Measurements from ENCODE around the gene GJC3. TPM values are rescaled to one million over a fixed set of nuclear protein-coding genes. Genes with fewer than 3 reads are reported as not detected.

GJC3 gene
- total and polyA plus RNA-seq, 9 of the 15 experiments (the other 6 are each of a cell fraction or from before 2014, with no cell fraction given): 0.10 to 0.45 (median 0.28) TPM; not detected in 1

DNA sequence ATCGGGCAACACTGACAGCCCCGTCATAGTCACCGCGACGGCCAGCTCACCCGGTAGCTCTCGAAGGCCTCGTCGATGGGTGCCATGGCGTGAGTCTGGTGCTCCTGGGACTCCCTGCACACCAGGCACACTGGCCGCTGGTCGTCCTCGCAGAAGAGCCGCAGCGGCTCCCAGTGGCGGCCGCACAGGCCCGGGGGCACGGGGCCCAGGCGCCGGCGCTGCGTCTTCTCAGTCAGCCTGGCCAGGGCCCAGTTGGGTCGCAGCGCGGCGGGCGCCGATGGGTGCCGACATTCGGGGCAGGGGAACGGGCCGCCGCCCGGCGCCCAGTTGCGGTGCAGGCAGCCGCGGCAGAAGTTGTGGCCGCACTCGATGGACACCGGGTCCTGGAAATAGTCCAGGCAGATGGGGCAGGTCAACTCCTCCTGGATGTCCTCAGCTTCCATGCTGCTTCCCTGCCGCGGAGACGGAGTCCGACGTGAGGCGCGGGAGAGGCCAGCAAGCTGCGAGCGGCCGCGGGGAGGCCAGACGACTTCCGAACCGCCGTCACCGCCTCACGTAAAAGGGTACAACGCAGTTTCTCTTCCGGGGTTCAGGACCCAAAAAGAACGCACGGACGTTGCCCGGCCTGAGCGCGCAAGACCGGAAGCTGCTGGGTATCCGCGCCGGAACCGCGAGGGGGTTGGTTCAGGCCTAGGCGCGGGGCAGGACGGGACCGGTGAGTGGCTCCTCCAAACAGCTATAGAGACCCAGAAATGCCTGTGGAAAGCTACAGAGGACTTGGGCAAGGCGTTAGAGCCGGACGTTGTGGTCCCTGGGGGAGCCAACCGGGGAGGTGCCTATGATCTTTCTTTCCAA, 10.2 kb downstream of the GJC3 start, which contains the start of gene TRIM4 (continued):
- TF ChIP-seq NR4A1 (CRISPR knock-in tag; IDR thresholded peaks at IDR 0.05) (0 out of 2 replicates have a peak, but pooled peaks have one; percentile 7), NR4A1 (tag; IDR thresholded peaks at IDR 0.05) (no peak), CBX3 (IDR thresholded peaks at IDR 0.05; ENCODE audit: borderline replicate concordance in 1 of 2, low read length in 2 of 2) (peak in 1 of 2 experiments; percentile 64; a peak in 1 of 3 replicates), MCM2 (IDR thresholded peaks at IDR 0.05; ENCODE audit: low read depth) (no peak), ESRRA (IDR thresholded peaks at IDR 0.05; ENCODE audit: borderline replicate concordance, low read depth) (peak; percentile 64; the same call in 1 of the 2 replicates), SRSF1 (IDR thresholded peaks at IDR 0.05; ENCODE audit: low read depth, low read length) (no peak), EHMT2 (IDR thresholded peaks at IDR 0.05) (peak; percentile 81; the same call in 1 of the 2 replicates), ZNF707 (CRISPR knock-in tag; conservative IDR thresholded peaks at IDR 0.05) (no peak), MTF1 (CRISPR knock-in tag; IDR thresholded peaks at IDR 0.05; ENCODE audit: borderline replicate concordance) (no peak), MEF2A (IDR thresholded peaks at IDR 0.05; ENCODE audit: control insufficient read depth, low read depth, low read length) (no peak), GABPB1 (CRISPR knock-in tag; IDR thresholded peaks at IDR 0.05) (peak; percentile 93), NRF1 (conservative IDR thresholded peaks at IDR 0.05 in 1 of 2, IDR thresholded peaks at IDR 0.05 in 1 of 2) (peak; percentile 87 to 90)
- TF ChIP-seq, protein P1, sequence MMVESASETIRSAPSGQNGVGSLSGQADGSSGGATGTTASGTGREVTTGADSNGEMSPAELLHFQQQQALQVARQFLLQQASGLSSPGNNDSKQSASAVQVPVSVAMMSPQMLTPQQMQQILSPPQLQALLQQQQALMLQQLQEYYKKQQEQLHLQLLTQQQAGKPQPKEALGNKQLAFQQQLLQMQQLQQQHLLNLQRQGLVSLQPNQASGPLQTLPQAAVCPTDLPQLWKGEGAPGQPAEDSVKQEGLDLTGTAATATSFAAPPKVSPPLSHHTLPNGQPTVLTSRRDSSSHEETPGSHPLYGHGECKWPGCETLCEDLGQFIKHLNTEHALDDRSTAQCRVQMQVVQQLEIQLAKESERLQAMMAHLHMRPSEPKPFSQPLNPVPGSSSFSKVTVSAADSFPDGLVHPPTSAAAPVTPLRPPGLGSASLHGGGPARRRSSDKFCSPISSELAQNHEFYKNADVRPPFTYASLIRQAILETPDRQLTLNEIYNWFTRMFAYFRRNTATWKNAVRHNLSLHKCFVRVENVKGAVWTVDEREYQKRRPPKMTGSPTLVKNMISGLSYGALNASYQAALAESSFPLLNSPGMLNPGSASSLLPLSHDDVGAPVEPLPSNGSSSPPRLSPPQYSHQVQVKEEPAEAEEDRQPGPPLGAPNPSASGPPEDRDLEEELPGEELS (CRISPR knock-in tag; IDR thresholded peaks at IDR 0.05; ENCODE audit: borderline replicate concordance): peak; percentile 83
- TF ChIP-seq, protein P2, sequence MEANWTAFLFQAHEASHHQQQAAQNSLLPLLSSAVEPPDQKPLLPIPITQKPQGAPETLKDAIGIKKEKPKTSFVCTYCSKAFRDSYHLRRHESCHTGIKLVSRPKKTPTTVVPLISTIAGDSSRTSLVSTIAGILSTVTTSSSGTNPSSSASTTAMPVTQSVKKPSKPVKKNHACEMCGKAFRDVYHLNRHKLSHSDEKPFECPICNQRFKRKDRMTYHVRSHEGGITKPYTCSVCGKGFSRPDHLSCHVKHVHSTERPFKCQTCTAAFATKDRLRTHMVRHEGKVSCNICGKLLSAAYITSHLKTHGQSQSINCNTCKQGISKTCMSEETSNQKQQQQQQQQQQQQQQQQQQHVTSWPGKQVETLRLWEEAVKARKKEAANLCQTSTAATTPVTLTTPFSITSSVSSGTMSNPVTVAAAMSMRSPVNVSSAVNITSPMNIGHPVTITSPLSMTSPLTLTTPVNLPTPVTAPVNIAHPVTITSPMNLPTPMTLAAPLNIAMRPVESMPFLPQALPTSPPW (CRISPR knock-in tag; IDR thresholded peaks at IDR 0.05): no peak
- TF ChIP-seq, protein P3, sequence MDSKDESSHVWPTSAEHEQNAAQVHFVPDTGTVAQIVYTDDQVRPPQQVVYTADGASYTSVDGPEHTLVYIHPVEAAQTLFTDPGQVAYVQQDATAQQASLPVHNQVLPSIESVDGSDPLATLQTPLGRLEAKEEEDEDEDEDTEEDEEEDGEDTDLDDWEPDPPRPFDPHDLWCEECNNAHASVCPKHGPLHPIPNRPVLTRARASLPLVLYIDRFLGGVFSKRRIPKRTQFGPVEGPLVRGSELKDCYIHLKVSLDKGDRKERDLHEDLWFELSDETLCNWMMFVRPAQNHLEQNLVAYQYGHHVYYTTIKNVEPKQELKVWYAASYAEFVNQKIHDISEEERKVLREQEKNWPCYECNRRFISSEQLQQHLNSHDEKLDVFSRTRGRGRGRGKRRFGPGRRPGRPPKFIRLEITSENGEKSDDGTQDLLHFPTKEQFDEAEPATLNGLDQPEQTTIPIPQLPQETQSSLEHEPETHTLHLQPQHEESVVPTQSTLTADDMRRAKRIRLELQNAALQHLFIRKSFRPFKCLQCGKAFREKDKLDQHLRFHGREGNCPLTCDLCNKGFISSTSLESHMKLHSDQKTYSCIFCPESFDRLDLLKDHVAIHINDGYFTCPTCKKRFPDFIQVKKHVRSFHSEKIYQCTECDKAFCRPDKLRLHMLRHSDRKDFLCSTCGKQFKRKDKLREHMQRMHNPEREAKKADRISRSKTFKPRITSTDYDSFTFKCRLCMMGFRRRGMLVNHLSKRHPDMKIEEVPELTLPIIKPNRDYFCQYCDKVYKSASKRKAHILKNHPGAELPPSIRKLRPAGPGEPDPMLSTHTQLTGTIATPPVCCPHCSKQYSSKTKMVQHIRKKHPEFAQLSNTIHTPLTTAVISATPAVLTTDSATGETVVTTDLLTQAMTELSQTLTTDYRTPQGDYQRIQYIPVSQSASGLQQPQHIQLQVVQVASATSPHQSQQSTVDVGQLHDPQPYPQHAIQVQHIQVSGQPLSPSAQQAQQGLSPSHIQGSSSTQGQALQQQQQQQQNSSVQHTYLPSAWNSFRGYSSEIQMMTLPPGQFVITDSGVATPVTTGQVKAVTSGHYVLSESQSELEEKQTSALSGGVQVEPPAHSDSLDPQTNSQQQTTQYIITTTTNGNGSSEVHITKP (IDR thresholded peaks at IDR 0.05; ENCODE audit: partially characterized antibody): peak; percentile 44
- TF ChIP-seq, protein P4, sequence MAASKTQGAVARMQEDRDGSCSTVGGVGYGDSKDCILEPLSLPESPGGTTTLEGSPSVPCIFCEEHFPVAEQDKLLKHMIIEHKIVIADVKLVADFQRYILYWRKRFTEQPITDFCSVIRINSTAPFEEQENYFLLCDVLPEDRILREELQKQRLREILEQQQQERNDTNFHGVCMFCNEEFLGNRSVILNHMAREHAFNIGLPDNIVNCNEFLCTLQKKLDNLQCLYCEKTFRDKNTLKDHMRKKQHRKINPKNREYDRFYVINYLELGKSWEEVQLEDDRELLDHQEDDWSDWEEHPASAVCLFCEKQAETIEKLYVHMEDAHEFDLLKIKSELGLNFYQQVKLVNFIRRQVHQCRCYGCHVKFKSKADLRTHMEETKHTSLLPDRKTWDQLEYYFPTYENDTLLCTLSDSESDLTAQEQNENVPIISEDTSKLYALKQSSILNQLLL (CRISPR knock-in tag; IDR thresholded peaks at IDR 0.05; ENCODE audit: borderline replicate concordance): no peak
- TF ChIP-seq, protein P5, sequence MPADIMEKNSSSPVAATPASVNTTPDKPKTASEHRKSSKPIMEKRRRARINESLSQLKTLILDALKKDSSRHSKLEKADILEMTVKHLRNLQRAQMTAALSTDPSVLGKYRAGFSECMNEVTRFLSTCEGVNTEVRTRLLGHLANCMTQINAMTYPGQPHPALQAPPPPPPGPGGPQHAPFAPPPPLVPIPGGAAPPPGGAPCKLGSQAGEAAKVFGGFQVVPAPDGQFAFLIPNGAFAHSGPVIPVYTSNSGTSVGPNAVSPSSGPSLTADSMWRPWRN (IDR thresholded peaks at IDR 0.05; ENCODE audit: low read depth): no peak

All from K562 (cell line).